GM19193 (cell line): ENCODE measurements around the gene SLC22A31.

Experiments
- POLR2A ChIP-seq: IDR thresholded peaks from 4 replicates; pipeline ENCODE4 v1.6.1; 2011; ENCODE audit not compliant: insufficient read depth, insufficient read length; ENCODE audit errors: extremely low read depth

Gene SLC22A31

DNA sequence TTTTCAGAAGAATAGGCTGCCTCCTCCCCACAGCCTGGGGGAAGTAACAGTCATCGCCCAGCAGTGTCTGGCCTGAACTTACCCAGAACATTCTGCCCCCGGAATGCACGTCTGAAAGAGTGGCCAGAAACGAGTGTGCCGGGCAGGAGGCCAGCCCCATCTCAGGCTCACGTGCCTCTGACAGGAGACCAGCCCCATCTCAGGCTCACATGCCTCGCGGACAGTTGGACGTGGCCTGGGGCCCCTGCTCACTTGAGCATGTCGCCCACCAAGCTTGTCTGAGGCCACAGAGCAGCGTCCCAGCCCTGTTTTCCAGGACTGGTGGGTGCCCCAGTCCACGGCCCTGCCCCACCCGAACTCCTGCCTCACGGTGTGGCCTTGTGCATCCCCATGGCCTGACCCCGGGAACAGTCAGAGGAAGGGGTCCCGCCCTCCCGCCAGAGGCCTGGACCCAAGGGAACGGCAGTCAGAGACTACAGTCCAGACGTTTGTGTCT is 45.1 kb downstream of the SLC22A31 start:
- TF ChIP-seq POLR2A, result peak; percentile 10

- no peak for TF ChIP-seq POLR2A
Observed at GRCh38 chr16:89154390-89155183, 45.8 kb downstream of the SLC22A31 start.

- TF ChIP-seq POLR2A, result no peak
Observed at GRCh38 chr16:89153848-89154271, 46.5 kb downstream of the SLC22A31 start.

- no peak for TF ChIP-seq POLR2A
Observed at GRCh38 chr16:89152831-89153700, 47.3 kb downstream of the SLC22A31 start.

GRCh38 chr16:89150981-89151380 is 49.4 kb downstream of the SLC22A31 start:
- no peak for TF ChIP-seq POLR2A

DNA sequence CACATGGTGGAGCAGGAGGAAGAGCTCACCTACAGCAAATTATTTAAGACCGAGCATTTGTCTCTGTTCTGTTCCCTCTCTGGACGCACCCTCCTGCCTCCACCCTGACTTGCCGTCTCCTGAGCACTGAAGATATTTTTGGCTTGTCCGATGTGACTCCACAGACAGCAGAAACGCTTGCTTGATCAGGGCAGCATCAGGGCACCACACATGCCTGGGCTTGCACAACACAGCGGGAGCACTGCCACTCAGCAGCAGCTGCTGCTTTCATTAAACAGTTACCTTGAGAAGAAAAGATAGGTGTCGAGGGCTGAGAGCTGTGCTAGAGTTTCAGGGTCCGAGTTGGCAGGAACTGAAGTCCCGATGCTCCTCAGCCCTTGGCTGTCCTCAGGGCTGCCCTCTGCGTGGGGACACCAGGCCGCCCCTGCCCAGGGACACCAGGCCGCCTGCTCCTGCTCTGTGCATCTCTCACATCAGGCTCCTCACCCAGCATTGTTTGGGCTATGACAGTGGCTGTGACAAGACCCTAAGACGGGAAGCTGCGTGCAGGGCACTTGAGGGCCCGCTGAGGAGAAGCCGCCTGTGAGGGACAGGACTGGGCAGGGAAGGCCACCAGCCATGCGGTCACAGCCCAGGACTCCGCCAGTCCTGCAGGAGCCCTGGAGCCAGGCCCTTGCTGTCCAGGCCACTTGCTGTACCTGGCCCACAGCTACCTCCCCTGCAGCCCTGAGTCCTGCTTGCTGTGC is 50.1 kb downstream of the SLC22A31 start:
- no peak for TF ChIP-seq POLR2A

GRCh38 chr16:89149386-89149785 is 51.0 kb downstream of the SLC22A31 start:
- no peak for TF ChIP-seq POLR2A

DNA sequence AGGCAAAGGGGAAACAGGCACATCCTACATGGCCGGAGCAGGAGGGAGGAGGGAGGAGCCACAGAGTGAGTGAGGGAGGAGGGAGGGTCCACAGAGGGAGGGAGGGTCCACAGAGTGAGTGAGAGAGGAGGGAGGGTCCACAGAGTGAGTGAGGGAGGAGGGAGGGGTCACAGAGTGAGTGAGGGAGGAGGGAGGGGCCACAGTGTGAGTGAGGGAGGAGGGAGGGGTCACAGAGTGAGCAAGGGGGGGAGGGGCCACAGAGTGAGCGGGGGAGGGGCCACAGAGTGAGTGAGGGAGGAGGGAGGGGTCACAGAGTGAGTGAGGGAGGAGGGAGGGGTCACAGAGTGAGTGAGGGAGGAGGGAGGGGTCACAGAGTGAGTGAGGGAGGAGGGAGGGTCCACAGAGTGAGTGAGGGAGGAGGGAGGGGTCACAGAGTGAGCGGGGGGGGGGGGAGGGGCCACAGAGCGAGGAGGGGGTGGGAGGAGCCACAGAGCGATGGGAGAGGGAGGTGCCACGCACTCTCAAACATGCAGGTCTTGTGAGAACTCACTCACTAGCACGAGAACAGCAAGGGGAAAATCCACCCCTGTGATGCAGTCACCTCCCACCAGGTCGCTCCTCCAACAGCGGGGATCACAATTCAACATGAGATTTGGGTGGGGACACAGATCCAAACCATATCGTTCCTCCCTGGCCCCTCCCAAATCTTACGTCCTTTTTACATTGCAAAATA is 53.1 kb downstream of the SLC22A31 start:
- TF ChIP-seq POLR2A, result no peak

- no peak for TF ChIP-seq POLR2A
Observed at GRCh38 chr16:89146211-89147005, 53.9 kb downstream of the SLC22A31 start.
